ENCODE results near the gene TMEM200A.

TMEM200A gene

DNA sequence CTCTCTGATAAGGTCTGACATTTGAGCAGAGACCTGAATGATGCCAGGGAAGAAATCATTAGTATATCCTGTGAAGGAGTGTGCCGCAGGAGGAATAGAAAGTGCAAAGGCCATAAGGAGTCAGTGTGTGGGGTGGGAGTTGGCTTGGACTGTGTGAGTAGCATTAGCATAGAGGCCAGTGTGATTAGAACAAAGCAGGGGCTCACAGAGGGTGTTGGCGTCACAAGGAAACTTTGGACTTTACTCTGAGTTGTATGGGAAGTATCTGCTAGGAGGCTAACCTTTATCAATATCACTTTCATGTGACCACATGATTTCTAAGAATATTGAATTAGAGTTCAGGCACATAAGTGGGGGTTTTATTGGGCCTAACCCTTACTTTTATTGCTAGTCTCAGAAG lies 12.1 kb downstream of the TMEM200A start:
- no peak for DNase-seq (ENCODE audit: low spot score)

- DNase-seq (ENCODE audit: low spot score), result no peak
Measured at GRCh38 chr6:130379223-130379622, 13.4 kb downstream of the TMEM200A start.

DNA sequence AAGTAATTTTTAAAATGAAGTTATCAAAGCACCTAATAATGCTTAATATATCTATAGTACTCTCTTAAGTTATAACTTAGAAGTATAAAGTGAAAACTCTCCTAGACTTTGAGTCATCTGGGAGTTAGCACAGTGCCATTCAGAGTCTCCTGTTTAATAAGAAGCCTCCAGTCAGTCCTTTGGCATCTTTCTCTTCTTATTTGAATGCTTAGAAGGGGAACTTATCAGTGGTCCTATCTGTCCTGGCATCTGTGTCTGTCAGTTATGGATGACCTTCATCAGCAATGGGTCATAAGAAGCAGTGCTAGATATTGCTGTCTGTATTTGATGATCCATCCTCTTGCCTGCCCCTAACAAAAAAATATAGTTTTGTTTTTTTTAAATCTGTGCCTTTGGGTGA lies 15.2 kb downstream of the TMEM200A start:
- no peak for DNase-seq (ENCODE audit: low spot score)

DNA sequence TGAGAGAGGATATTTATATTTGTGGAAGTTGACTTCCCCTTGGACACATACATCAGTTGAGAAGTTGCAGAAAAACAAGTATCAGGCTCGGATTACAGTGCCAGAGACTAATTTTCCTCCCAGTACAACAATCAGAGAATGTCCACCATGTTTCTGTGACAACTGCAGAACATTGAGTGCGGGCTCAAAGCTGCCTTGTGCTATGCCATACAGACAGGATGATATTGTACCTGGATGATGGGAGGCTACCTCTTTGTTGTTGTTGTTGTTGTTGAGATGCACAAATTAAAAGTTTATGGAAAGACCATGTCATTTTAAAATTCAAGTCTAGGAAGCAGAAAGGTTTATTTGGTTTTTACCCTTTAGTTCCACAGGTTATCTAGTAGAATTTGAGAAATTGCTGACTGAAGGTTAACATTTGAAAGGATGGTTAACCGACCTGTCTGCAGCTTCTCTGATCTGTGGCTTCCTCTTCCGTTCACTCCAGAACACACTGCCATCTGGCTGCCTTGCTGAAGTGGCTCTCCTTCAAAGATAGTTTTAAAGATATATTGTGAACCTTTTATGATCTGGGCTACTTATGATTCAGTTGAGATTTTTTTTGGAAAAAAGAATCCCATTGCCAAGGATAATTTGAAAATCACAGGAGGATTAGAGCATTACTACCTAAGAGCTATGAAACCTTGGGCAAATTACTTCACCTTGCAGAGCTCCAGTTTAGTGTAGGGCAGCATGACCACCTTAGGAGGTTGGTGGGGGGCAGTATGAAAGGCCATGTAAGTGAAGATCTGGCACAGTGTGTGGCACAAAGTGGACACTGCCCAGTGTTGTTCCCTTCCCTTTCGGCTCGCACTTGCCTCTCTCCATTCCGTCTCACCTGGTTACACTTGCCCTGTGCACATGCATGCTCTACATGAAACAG lies 15.9 kb downstream of the TMEM200A start:
- peak; percentile 61 for DNase-seq (ENCODE audit: low spot score)

- DNase-seq (ENCODE audit: low spot score), result no peak
Measured at GRCh38 chr6:130382872-130383490, 17.2 kb downstream of the TMEM200A start.

GRCh38 chr6:130385064-130385695 lies 19.4 kb downstream of the TMEM200A start:
- no peak for DNase-seq (ENCODE audit: low spot score)

- no peak for DNase-seq (ENCODE audit: low spot score)
Measured at GRCh38 chr6:130389142-130389541, 23.3 kb downstream of the TMEM200A start.

GRCh38 chr6:130390890-130391289 lies 25.1 kb downstream of the TMEM200A start:
- DNase-seq (ENCODE audit: low spot score), result no peak

- no peak for DNase-seq (ENCODE audit: low spot score)
Measured at GRCh38 chr6:130393306-130393705, 27.5 kb downstream of the TMEM200A start.

- no peak for DNase-seq (ENCODE audit: low spot score)
Measured at GRCh38 chr6:130394246-130394645, 28.4 kb downstream of the TMEM200A start.

DNA sequence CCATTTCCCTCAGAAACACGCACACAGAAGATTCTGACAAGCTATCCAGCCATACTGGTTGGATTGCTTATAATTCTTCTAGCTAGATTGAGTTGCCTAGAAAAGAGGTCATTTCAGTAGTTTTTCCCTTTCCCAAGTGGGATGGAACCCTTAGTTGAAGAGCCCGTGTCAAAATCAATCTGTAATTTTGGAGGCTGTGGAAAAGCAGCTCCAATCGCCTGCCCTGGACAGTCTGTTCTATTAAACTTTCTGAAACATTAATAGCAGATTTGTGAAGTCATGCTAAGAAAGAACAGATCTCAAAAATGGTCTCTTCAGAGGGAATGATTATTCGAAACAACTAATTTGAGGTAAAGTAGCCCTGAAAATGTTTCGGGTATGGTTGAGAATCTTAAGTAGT lies 29.3 kb downstream of the TMEM200A start:
- no peak for DNase-seq (ENCODE audit: low spot score)

DNA sequence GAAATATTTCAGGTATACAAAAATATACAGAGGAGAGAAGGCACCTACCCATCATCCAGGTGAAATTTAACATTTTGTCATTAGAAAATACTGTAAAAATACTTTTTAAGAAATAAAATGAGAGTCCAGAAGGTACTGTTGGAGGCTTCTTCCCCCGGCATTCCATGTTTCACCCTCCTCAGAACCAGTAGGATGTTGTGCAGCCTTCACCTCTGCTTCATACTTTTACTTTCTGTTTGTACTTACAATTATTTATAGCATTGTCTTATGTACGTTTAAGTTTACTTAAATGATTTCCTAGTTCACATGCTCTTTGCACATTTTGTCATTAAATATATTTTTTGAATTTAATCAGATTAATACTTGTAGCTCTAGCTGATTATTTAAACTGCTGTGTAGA lies 30.9 kb downstream of the TMEM200A start:
- DNase-seq (ENCODE audit: low spot score), result peak; percentile 17

DNA sequence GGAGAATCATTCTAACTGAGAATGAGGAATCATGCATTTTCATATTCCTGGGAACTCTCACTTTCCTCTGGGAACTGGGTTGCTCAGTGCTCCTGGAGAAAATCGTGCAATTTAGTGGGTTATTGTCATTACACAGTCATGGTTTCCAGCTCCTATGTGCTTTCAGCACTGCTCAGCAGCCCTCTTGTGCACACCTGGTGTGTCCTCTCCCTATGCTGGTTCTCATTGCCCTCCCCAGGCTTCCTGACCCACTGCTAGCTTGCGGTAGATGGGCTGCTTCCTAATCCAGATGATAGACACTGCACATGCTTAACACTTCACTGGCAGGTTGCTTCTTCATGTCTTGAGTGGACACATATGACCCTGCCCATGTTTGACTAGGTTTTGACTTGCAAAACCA lies 39.7 kb downstream of the TMEM200A start:
- no peak for DNase-seq (ENCODE audit: low spot score)

DNA sequence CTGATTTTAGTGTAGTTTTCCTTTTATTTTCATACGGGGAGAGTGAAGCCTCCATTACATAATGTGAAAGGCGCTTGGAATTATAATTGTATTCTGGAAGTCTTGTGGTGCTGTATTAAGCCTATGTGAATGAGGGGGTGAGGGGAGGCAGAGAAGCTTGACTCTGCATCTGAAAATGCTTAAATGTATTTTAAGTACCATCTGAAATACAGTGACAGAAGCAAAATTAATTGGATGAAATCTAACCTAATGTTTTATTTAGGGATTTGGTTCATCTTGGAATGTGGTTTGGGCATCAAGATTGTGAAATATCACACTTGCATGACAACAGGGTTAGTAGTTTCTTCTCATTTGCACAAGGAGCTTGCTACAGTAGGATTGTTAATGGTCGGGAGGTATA lies 41.2 kb downstream of the TMEM200A start:
- DNase-seq (ENCODE audit: low spot score), result no peak

GRCh38 chr6:130409418-130410100 lies 43.7 kb downstream of the TMEM200A start:
- no peak for DNase-seq (ENCODE audit: low spot score)

DNA sequence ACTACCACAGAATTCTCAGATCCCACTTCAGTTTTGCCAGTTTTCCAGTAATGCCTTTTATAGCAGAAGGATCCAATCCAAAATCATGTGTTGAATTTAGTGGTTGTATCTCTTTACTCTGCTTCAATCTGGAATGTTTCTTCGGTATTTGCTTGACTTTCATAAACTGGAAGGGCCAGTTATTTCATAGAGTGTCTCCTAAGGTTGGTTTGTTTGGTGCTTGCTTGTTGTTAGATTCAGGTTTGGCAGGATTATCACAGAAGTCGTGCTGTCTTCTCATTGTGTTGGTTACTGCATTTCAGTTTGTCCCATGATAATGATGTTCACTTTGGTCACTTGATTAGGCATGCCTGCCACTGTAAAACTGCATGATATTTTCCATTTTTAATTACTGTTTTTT lies 45.7 kb downstream of the TMEM200A start:
- no peak for DNase-seq (ENCODE audit: low spot score)

GRCh38 chr6:130412556-130413290 lies 46.9 kb downstream of the TMEM200A start:
- no peak for DNase-seq (ENCODE audit: low spot score)

DNA sequence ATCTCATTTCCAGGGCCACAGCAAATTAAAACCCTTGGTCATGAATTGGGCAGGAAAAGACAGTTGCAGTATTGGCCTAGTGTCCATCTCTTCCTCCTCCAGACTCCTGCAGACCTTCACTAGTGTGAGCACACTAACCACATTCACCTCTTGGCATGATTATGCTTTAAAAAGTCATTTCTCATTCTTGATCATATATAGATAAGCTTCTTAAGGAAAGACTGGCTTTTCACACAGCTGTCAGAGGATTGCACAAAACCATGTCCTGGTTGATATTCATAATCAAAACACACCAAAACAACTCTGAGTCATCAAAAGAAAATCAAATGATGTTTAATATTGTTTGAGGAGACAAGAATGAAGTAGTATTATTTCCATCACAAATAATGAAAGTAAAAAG lies 52.1 kb downstream of the TMEM200A start:
- DNase-seq (ENCODE audit: low spot score), result no peak

DNA sequence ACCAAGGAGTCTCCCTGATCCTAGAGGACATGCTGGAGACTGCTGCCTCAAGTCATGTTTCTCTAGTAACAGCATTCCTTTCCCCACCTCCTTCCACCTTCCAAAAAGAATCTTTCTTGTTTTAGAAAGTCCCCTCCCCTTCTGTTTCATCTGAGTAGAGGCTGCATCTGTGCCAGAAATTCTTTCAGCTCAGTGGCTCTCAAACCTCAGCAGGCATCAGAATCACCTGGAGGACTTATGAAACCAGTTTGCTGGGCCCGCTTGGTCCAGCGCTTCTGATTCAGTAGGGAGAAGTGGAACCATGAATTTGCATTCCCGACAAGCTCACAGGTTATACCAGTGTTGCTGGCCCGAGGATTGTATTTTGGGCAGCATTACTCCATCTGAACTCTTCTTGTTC lies 55.1 kb downstream of the TMEM200A start:
- no peak for DNase-seq (ENCODE audit: low spot score)

DNA sequence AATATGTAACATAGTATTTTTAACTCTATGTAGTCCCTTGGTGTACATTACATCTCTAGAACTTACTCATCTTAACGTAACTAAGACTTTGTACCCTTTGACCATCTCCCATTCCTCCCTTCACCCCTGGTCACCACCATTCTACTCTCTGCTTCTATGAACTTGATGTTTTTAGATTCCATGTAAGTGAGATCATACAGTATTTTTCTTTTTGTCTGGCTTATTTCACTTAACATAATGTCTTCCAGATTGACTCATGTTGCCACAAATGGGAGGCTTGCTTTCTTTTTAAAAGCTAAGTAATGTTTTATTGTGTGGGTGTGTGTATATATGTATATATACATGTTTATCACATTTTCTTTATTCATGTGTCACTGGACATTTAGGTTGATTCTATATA lies 55.8 kb downstream of the TMEM200A start:
- no peak for DNase-seq (ENCODE audit: low spot score)

DNA sequence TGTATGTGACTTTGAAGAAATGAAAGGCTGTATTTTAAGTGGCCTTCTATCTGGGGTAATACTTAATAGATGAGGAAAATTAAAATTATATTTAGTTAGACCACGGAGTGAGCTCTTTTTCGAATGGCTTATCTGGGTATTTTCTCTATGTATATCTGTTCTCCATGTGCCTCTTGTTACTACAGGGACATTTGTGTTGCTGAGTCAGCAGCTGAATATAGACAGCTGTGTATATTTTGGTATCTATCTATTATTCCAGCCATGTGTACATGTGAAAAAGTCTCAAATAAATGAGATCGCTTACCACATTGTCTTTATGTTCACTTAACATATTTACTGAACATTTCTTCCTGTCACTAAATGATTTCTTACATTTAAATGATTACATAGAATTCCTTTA lies 57.2 kb downstream of the TMEM200A start:
- no peak for DNase-seq (ENCODE audit: low spot score)

- no peak for DNase-seq (ENCODE audit: low spot score)
Measured at GRCh38 chr6:130424710-130425109, 58.9 kb downstream of the TMEM200A start.
